GM20000 (cell line): ENCODE measurements around the gene SLF1.

ENCODE experiments used
- DNase-seq: peaks from one replicate; pipeline ENCODE4 v3.0.0; 2012; ENCODE audit warnings: low spot score
- CTCF ChIP-seq: IDR thresholded peaks from 2 replicates; pipeline ENCODE4 v1.5.1; 2012; ENCODE audit warnings: mild to moderate bottlenecking, control low read depth; ENCODE audit errors: extremely low read depth, missing control alignments

SLF1 gene

GRCh38 chr5:94682814-94683520 is 64.5 kb downstream of the SLF1 start:
- DNase-seq, result no peak
- TF ChIP-seq CTCF, result no peak

GRCh38 chr5:94689908-94690307 is 71.4 kb downstream of the SLF1 start:
- DNase-seq, result no peak
- no peak for TF ChIP-seq CTCF

GRCh38 chr5:94690778-94691177 is 72.3 kb downstream of the SLF1 start:
- no peak for DNase-seq
- TF ChIP-seq CTCF, result no peak

- DNase-seq, result no peak
- TF ChIP-seq CTCF, result no peak
These were observed 72.8 kb downstream of the SLF1 start for GRCh38 chr5:94691291-94691690.

- DNase-seq, result no peak
- no peak for TF ChIP-seq CTCF
These were observed 73.5 kb downstream of the SLF1 start for GRCh38 chr5:94691949-94692348.

GRCh38 chr5:94692581-94692980 is 74.1 kb downstream of the SLF1 start:
- TF ChIP-seq CTCF, result no peak
- DNase-seq, result no peak

- DNase-seq, result no peak
- TF ChIP-seq CTCF, result no peak
These were observed 74.8 kb downstream of the SLF1 start for GRCh38 chr5:94693043-94693822.
